ENCODE measurements around the gene SPEG. TPM values are rescaled to one million over a fixed set of nuclear protein-coding genes. Genes with fewer than 3 reads are reported as not detected.

The SPEG gene
- total and polyA plus RNA-seq, 2 of the 13 experiments (the other 11 are each of a cell fraction or from before 2014, with no cell fraction given), result 0.18 to 0.24 TPM

- no peak for TF ChIP-seq ZBTB40 (IDR thresholded peaks at IDR 0.05)
- peak; percentile 50; the same call in 1 of the 2 replicates for TF ChIP-seq ZBTB40 (CRISPR knock-in tag; IDR thresholded peaks at IDR 0.05)
- TF ChIP-seq NFYB (CRISPR knock-in tag; IDR thresholded peaks at IDR 0.05), result no peak
- 0 out of 2 replicates have a peak, but pooled peaks have one; percentile 3 for TF ChIP-seq ZSCAN25 (CRISPR knock-in tag; IDR thresholded peaks at IDR 0.05)
- TF ChIP-seq ZNF773 (CRISPR knock-in tag; IDR thresholded peaks at IDR 0.05; ENCODE audit: borderline replicate concordance), result no peak
- TF ChIP-seq THAP7 (CRISPR knock-in tag; IDR thresholded peaks at IDR 0.05), result no peak
- peak; percentile 83 for TF ChIP-seq YEATS4 (CRISPR knock-in tag; IDR thresholded peaks at IDR 0.05; ENCODE audit: borderline replicate concordance)
- no peak for TF ChIP-seq ZNF235 (CRISPR knock-in tag; IDR thresholded peaks at IDR 0.05; ENCODE audit: borderline replicate concordance)
- no peak for TF ChIP-seq ZBTB4 (CRISPR knock-in tag; IDR thresholded peaks at IDR 0.05; ENCODE audit: borderline replicate concordance)
- no peak for TF ChIP-seq ZFP36 (IDR thresholded peaks at IDR 0.05; ENCODE audit: borderline replicate concordance, low read depth, low read length, partially characterized antibody)
- TF ChIP-seq ARNT2 (CRISPR knock-in tag; IDR thresholded peaks at IDR 0.05; ENCODE audit: low read depth), result peak; percentile 9; the same call in 1 of the 2 replicates
- no peak; the same call in none of the 2 replicates for TF ChIP-seq ZNF441 (CRISPR knock-in tag; IDR thresholded peaks at IDR 0.05; ENCODE audit: borderline replicate concordance)
- no peak for TF ChIP-seq KAT7 (CRISPR knock-in tag; IDR thresholded peaks at IDR 0.05; ENCODE audit: borderline replicate concordance)
- 0 out of 2 replicates have a peak, but pooled peaks have one; percentile 11 for TF ChIP-seq ZNF616 (CRISPR knock-in tag; IDR thresholded peaks at IDR 0.05; ENCODE audit: low read depth)
- TF ChIP-seq EED (CRISPR knock-in tag; IDR thresholded peaks at IDR 0.05), result 0 out of 2 replicates have a peak, but pooled peaks have one; percentile 36
- 0 out of 2 replicates have a peak, but pooled peaks have one; percentile 21 for TF ChIP-seq DR1 (CRISPR knock-in tag; IDR thresholded peaks at IDR 0.05)
Observed at GRCh38 chr2:219542931-219543595, 108.4 kb downstream of the SPEG start (continued).
